HEK293 (cell line): ENCODE data around the gene TMEM151A.

Experiments
- CTCF ChIA-PET: fragments of 350-600 bp; formaldehyde crosslinking; extraction: SDS; loops from one replicate; lab custom pipeline; 2021; ENCODE audit warnings: antibody characterized with exemption; lab: Yijun Ruan, JAX
- POLR2A ChIA-PET: fragments of 300-600 bp; formaldehyde crosslinking; extraction: SDS; loops from one replicate; lab custom pipeline; 2020; ENCODE audit warnings: antibody characterized with exemption, inconsistent platforms; lab: Yijun Ruan, JAX
- H3K27ac ChIP-seq: fragments of 200-500 bp; sonication (Bioruptor generic); 2 replicates; pipeline ENCODE4 v1.5.1; 2014; ENCODE audit warnings: low read depth, low read length, control low read depth, inconsistent platforms; ENCODE audit errors: extremely low read depth
- H3K36me3 ChIP-seq, 2 experiments: fragments of 200-500 bp in 1 of 2; sonication (Bioruptor generic) in 1 of 2; 1 replicate in 1 of 2; 2 replicates in 1 of 2; pipeline ENCODE4 v1.5.1; 2014 to 2017; ENCODE audit warnings: inconsistent platforms in 2 of 2, low read length in 2 of 2; ENCODE audit not compliant: control insufficient read depth in 2 of 2, insufficient read depth in 1 of 2
- H3K4me1 ChIP-seq: fragments of 200-500 bp; sonication (Bioruptor generic); 2 replicates; pipeline ENCODE4 v1.5.1; 2014; ENCODE audit warnings: mild to moderate bottlenecking, low read length, inconsistent platforms; ENCODE audit not compliant: control insufficient read depth, insufficient read depth
- H3K4me3 ChIP-seq: 2 replicates; pipeline ENCODE4 v1.5.1; 2011; ENCODE audit warnings: low read depth, mild to moderate bottlenecking, control low read depth, low read length, moderate library complexity
- H3K9me3 ChIP-seq: fragments of 200-500 bp; sonication (Bioruptor generic); 2 replicates; pipeline ENCODE4 v1.5.1; 2014; ENCODE audit warnings: low read depth, low read length, inconsistent platforms; ENCODE audit not compliant: control insufficient read depth, insufficient read depth
- CTCF ChIP-seq: fragments of 450-650 bp; formaldehyde crosslinking; IDR thresholded peaks from 2 replicates; pipeline ENCODE4 v1.5.1; 2016; ENCODE audit warnings: missing biosample characterization, missing genetic modification characterization
- INSM2 ChIP-seq: fragments of 450-650 bp; formaldehyde crosslinking; IDR thresholded peaks from 2 replicates; pipeline ENCODE4 v1.5.1; 2016; ENCODE audit warnings: missing biosample characterization, missing genetic modification characterization
- SP3 ChIP-seq: fragments of 450-650 bp; formaldehyde crosslinking; IDR thresholded peaks from 2 replicates; pipeline ENCODE4 v1.5.1; 2016; ENCODE audit warnings: missing biosample characterization, missing genetic modification characterization
- WT1 ChIP-seq: fragments of 450-650 bp; formaldehyde crosslinking; IDR thresholded peaks from 2 replicates; pipeline ENCODE4 v1.5.1; 2016; ENCODE audit warnings: missing biosample characterization, missing genetic modification characterization
- ZIC2 ChIP-seq: fragments of 450-650 bp; formaldehyde crosslinking; IDR thresholded peaks from 2 replicates; pipeline ENCODE4 v1.5.1; 2016; ENCODE audit warnings: missing biosample characterization, missing genetic modification characterization
- ZNF16 ChIP-seq: fragments of 450-650 bp; formaldehyde crosslinking; IDR thresholded peaks from 2 replicates; pipeline ENCODE4 v1.5.1; 2016; ENCODE audit warnings: low read depth, missing biosample characterization, missing genetic modification characterization
- ZNF362 ChIP-seq: fragments of 450-650 bp; formaldehyde crosslinking; IDR thresholded peaks from 2 replicates; pipeline ENCODE4 v1.5.1; 2016; ENCODE audit warnings: missing biosample characterization, missing genetic modification characterization
- ZNF518A ChIP-seq: fragments of 450-650 bp; formaldehyde crosslinking; conservative IDR thresholded peaks from 2 replicates; pipeline ENCODE4 v1.5.1; 2016; ENCODE audit warnings: low read depth, missing biosample characterization, missing genetic modification characterization
- ZNF600 ChIP-seq: fragments of 450-650 bp; formaldehyde crosslinking; IDR thresholded peaks from 2 replicates; pipeline ENCODE4 v1.5.1; 2016; ENCODE audit warnings: missing biosample characterization, missing genetic modification characterization

The TMEM151A gene

GRCh38 chr11:66333220-66333877, 41.7 kb downstream of the TMEM151A start (continued):
- TF ChIP-seq ZNF518A = no peak
- TF ChIP-seq INSM2 (tag by site-specific recombination) = no peak
- no peak for TF ChIP-seq WT1 (tag by site-specific recombination)
- no peak for TF ChIP-seq ZIC2 (tag by site-specific recombination)

GRCh38 chr11:66333896-66334604, 42.4 kb downstream of the TMEM151A start:
- TF ChIP-seq ZNF16 (tag by site-specific recombination) (no peak), CTCF (tag by site-specific recombination) (no peak), ZNF600 (tag by site-specific recombination) (peak; percentile 81), ZNF362 (tag by site-specific recombination) (no peak), SP3 (no peak)
- Histone ChIP-seq H3K4me1 (no peaks in the 10 kb centered on the region), H3K36me3 (peaks cover 0 to 19% of the 10 kb centered on the region in 2 experiments; a peak in 1 of 3 replicates), H3K9me3 (no peaks in the 10 kb centered on the region), H3K27ac (no peak overlapping the region), H3K4me3 (no peak overlapping the region)
- ChIA-PET POLR2A (interaction anchor here (1.1 kb wide), 1 partner anchor 22 kb away, joined by 3 read pairs; no protein-coding TSS in a partner anchor), CTCF (interaction anchor here (0.6 to 3.1 kb wide), 4 partner anchors 10 to 623 kb away, joined by 3 to 19 read pairs (median 4); no protein-coding TSS in a partner anchor)
